Naive thymus-derived CD4-positive, alpha-beta T cell (primary cell): ENCODE measurements around the gene DAAM1. TPM values are rescaled to one million over a fixed set of nuclear protein-coding genes. Genes with fewer than 3 reads are reported as not detected.

ENCODE experiments used
- ATAC-seq: fragments of 150-1000 bp; cut with Tn5 transposase; 2 replicates; pipeline ENCODE4 v1.10.0; 2021; ENCODE audit warnings: mild to moderate bottlenecking, moderate library complexity
- CTCF ChIA-PET: fragments of 350-600 bp; sonication (Branson Sonifier 250); formaldehyde crosslinking; loops from one replicate; lab custom pipeline; 2021; ENCODE audit warnings: antibody characterized with exemption; lab: Charles Lee
- POLR2A ChIA-PET: fragments of 350-600 bp; sonication (Branson Sonifier 250); formaldehyde crosslinking; loops from one replicate; lab custom pipeline; 2021; ENCODE audit warnings: antibody characterized with exemption, inconsistent platforms; lab: Charles Lee
- DNase-seq, 9 donors: peaks; one replicate each; pipeline versions ENCODE4 v3.0.0 to v3.0.0-alpha.2; 2020 to 2022; ENCODE audit warnings: mixed read lengths in 1 of 9
- H3K27ac ChIP-seq: one replicate; pipeline ENCODE4 v1.7.0; 2013; ENCODE audit warnings: mild to moderate bottlenecking, low read depth, low read length, moderate library complexity
- H3K27me3 ChIP-seq, 2 donors: one replicate each; pipeline ENCODE4 v1.7.0; 2013; ENCODE audit warnings: low read length in 2 of 2, mild to moderate bottlenecking in 2 of 2, moderate library complexity in 2 of 2; ENCODE audit not compliant: control insufficient read depth in 2 of 2, insufficient read depth in 2 of 2
- H3K36me3 ChIP-seq, 3 experiments: 1 replicate in 2 of 3; 2 replicates in 1 of 3; pipeline ENCODE4 v1.7.0; 2013; ENCODE audit warnings: low read length in 3 of 3, mild to moderate bottlenecking in 3 of 3, moderate library complexity in 1 of 3; ENCODE audit not compliant: insufficient read depth in 3 of 3, control insufficient read depth in 2 of 3
- H3K4me1 ChIP-seq, 2 donors: one replicate each; pipeline ENCODE4 v1.7.0; 2013; ENCODE audit warnings: low read length in 2 of 2, mild to moderate bottlenecking in 2 of 2, moderate library complexity in 1 of 2; ENCODE audit not compliant: control insufficient read depth in 2 of 2, insufficient read depth in 2 of 2
- H3K4me3 ChIP-seq: 2 replicates; pipeline ENCODE4 v1.7.0; 2013; ENCODE audit warnings: mild to moderate bottlenecking, low read length
- H3K9me3 ChIP-seq, 3 experiments: 1 replicate in 2 of 3; 2 replicates in 1 of 3; pipeline ENCODE4 v1.7.0; 2013; ENCODE audit warnings: low read length in 3 of 3; ENCODE audit not compliant: control insufficient read depth in 2 of 3
- H3K27ac Mint-ChIP-seq, 9 donors: one replicate each; pipeline ENCODE4 v1.8.0; 2020 to 2022; ENCODE audit warnings: mixed read lengths in 9 of 9, mild to moderate bottlenecking in 8 of 9, moderate library complexity in 5 of 9, inconsistent platforms in 2 of 9
- H3K27me3 Mint-ChIP-seq, 5 donors: one replicate each; pipeline ENCODE4 v1.8.0; 2021 to 2022; ENCODE audit warnings: mixed read lengths in 5 of 5, mild to moderate bottlenecking in 1 of 5
- H3K36me3 Mint-ChIP-seq, 5 donors: one replicate each; pipeline ENCODE4 v1.8.0; 2020 to 2022; ENCODE audit warnings: mixed read lengths in 5 of 5, mild to moderate bottlenecking in 3 of 5, inconsistent platforms in 1 of 5
- H3K4me1 Mint-ChIP-seq, 7 donors: one replicate each; pipeline ENCODE4 v1.8.0; 2020 to 2022; ENCODE audit warnings: mixed read lengths in 7 of 7, mild to moderate bottlenecking in 3 of 7, inconsistent platforms in 1 of 7
- H3K4me3 Mint-ChIP-seq, 10 donors: one replicate each; pipeline ENCODE4 v1.8.0; 2020 to 2022; ENCODE audit warnings: mild to moderate bottlenecking in 10 of 10, mixed read lengths in 10 of 10, moderate library complexity in 6 of 10, inconsistent platforms in 2 of 10
- H3K9me3 Mint-ChIP-seq, 11 donors: one replicate each; pipeline ENCODE4 v1.8.0; 2020 to 2022; ENCODE audit warnings: mixed read lengths in 11 of 11, mild to moderate bottlenecking in 4 of 11, inconsistent platforms in 1 of 11, moderate library complexity in 1 of 11
- intact Hi-C, 2 donors: fragments of 100-400 bp; cut with micrococcal nuclease; formaldehyde crosslinking; loops; one replicate each; pipeline ENCODE4 v1.15.1; 2023
- polyA plus RNA-seq, 2 donors: library from polyadenylated mRNA; unstranded; fragments of 300-500 nt; fragmentation: Illumina TruSeq; gene quantifications; one replicate each; pipeline ENCODE4 v1.2.3, GENCODE V29; 2021
- total RNA-seq, 6 experiments: library from RNA in 5 of 6; stranded (reverse) in 5 of 6; gene quantifications; 1 replicate in 5 of 6; 2 replicates in 1 of 6; pipeline ENCODE4 v1.2.3 and lab custom pipeline; 2021 to 2026

Gene DAAM1
- total and polyA plus RNA-seq, 7 experiments from 2014 or later = 5.5 to 21.0 (median 10.8) TPM

- Mint-ChIP-seq H3K27me3 (no peaks in the 10 kb centered on the region), H3K4me1 (peaks cover 0 to 6% (median 0%) of the 10 kb centered on the region in 7 donors), H3K36me3 (peaks cover 16 to 64% (median 47%) of the 10 kb centered on the region in 5 donors), H3K27ac (no peak overlapping the region), H3K9me3 (peaks cover 0 to 29% (median 14%) of the 10 kb centered on the region in 11 donors), H3K4me3 (no peak overlapping the region)
- no peak for ATAC-seq
- no peak for DNase-seq
- H3K4me3 ChIP-seq = no peak overlapping the region
- no peaks in the 10 kb centered on the region for H3K4me1 ChIP-seq
- no peaks in the 10 kb centered on the region for H3K36me3 ChIP-seq
- H3K9me3 ChIP-seq = no peaks in the 10 kb centered on the region
- H3K27ac ChIP-seq = no peak overlapping the region
- POLR2A ChIA-PET = no interaction called here
- intact Hi-C loops = no loop called here
- no peaks in the 10 kb centered on the region for H3K27me3 ChIP-seq
- CTCF ChIA-PET = no interaction called here
These were observed 92.5 kb downstream of the DAAM1 start for GRCh38 chr14:59280961-59281360.

- Mint-ChIP-seq H3K36me3 (peaks cover 16 to 61% (median 47%) of the 10 kb centered on the region in 5 donors), H3K4me3 (no peak overlapping the region), H3K27me3 (no peaks in the 10 kb centered on the region), H3K4me1 (peaks cover 0 to 4% (median 0%) of the 10 kb centered on the region in 7 donors), H3K9me3 (peaks cover 0 to 36% (median 14%) of the 10 kb centered on the region in 11 donors), H3K27ac (no peak overlapping the region)
- Histone ChIP-seq H3K27ac (no peak overlapping the region), H3K9me3 (no peaks in the 10 kb centered on the region), H3K36me3 (no peaks in the 10 kb centered on the region), H3K4me3 (no peak overlapping the region), H3K4me1 (no peaks in the 10 kb centered on the region), H3K27me3 (no peaks in the 10 kb centered on the region)
- CTCF ChIA-PET = no interaction called here
- POLR2A ChIA-PET = no interaction called here
- intact Hi-C loops = no loop called here
- ATAC-seq (no peak), DNase-seq (no peak)
These were observed 93.3 kb downstream of the DAAM1 start for GRCh38 chr14:59281609-59282377.

GRCh38 chr14:59282378-59282765 is 93.9 kb downstream of the DAAM1 start:
- H3K36me3 ChIP-seq = no peaks in the 10 kb centered on the region
- H3K4me3 ChIP-seq = no peak overlapping the region
- H3K27me3 ChIP-seq = no peaks in the 10 kb centered on the region
- no peak overlapping the region for H3K4me3 Mint-ChIP-seq
- H3K4me1 Mint-ChIP-seq = peaks cover 0 to 9% (median 0%) of the 10 kb centered on the region in 7 donors
- ATAC-seq (no peak), DNase-seq (no peak)
- peaks cover 0 to 36% (median 14%) of the 10 kb centered on the region in 11 donors for H3K9me3 Mint-ChIP-seq
- no peaks in the 10 kb centered on the region for H3K27me3 Mint-ChIP-seq
- intact Hi-C loops = no loop called here
- POLR2A ChIA-PET = no interaction called here
- no peaks in the 10 kb centered on the region for H3K4me1 ChIP-seq
- H3K36me3 Mint-ChIP-seq = peaks cover 16 to 61% (median 47%) of the 10 kb centered on the region in 5 donors
- no peak overlapping the region for H3K27ac ChIP-seq
- H3K9me3 ChIP-seq = no peaks in the 10 kb centered on the region
- CTCF ChIA-PET = no interaction called here
- H3K27ac Mint-ChIP-seq = no peak overlapping the region

- no peak for DNase-seq
- peaks cover 0 to 19% (median 0%) of the 10 kb centered on the region in 7 donors for H3K4me1 Mint-ChIP-seq
- no peaks in the 10 kb centered on the region for H3K27me3 ChIP-seq
- ATAC-seq = no peak
- H3K4me3 ChIP-seq = no peak overlapping the region
- no peaks in the 10 kb centered on the region for H3K9me3 ChIP-seq
- ChIA-PET CTCF (no interaction called here), POLR2A (no interaction called here)
- peaks cover 17 to 60% (median 49%) of the 10 kb centered on the region in 5 donors for H3K36me3 Mint-ChIP-seq
- H3K27ac ChIP-seq = no peak overlapping the region
- no peaks in the 10 kb centered on the region for H3K4me1 ChIP-seq
- no peaks in the 10 kb centered on the region for H3K27me3 Mint-ChIP-seq
- intact Hi-C loops = no loop called here
- H3K27ac Mint-ChIP-seq = no peak overlapping the region
- H3K4me3 Mint-ChIP-seq = peak overlapping the region in 1 of 10 donors; percentile 14
- peaks cover 0 to 36% (median 14%) of the 10 kb centered on the region in 11 donors for H3K9me3 Mint-ChIP-seq
- no peaks in the 10 kb centered on the region for H3K36me3 ChIP-seq
These were observed 94.9 kb downstream of the DAAM1 start for GRCh38 chr14:59283361-59283760.

- no peak overlapping the region for H3K27ac Mint-ChIP-seq
- Histone ChIP-seq H3K36me3 (no peaks in the 10 kb centered on the region), H3K27ac (no peak overlapping the region)
These were observed 95.6 kb downstream of the DAAM1 start for GRCh38 chr14:59284059-59284458.

GRCh38 chr14:59292028-59292427 is 103.6 kb downstream of the DAAM1 start:
- ChIA-PET POLR2A (no interaction called here), CTCF (no interaction called here)
- Mint-ChIP-seq H3K9me3 (peaks cover 0 to 7% (median 0%) of the 10 kb centered on the region in 11 donors), H3K36me3 (peaks cover 24 to 50% (median 32%) of the 10 kb centered on the region in 5 donors), H3K4me1 (peaks cover 0 to 27% (median 7%) of the 10 kb centered on the region in 7 donors), H3K27me3 (no peaks in the 10 kb centered on the region), H3K27ac (no peak overlapping the region), H3K4me3 (no peak overlapping the region)
- H3K27ac ChIP-seq = no peak overlapping the region
- H3K4me3 ChIP-seq = no peak overlapping the region
- no peaks in the 10 kb centered on the region for H3K27me3 ChIP-seq
- ATAC-seq (no peak), DNase-seq (no peak)
- intact Hi-C loops = no loop called here
- H3K36me3 ChIP-seq = peaks cover 0 to 4% (median 0%) of the 10 kb centered on the region in 3 experiments
- no peaks in the 10 kb centered on the region for H3K4me1 ChIP-seq
- H3K9me3 ChIP-seq = no peaks in the 10 kb centered on the region

More at GRCh38 chr14:59284059-59284458, 95.6 kb downstream of the DAAM1 start:
- ChIA-PET CTCF (no interaction called here), POLR2A (no interaction called here)
- Histone ChIP-seq H3K9me3 (no peaks in the 10 kb centered on the region), H3K4me1 (no peaks in the 10 kb centered on the region), H3K4me3 (no peak overlapping the region), H3K27me3 (no peaks in the 10 kb centered on the region)
- no peak for DNase-seq
- Mint-ChIP-seq H3K4me1 (peaks cover 0 to 22% (median 0%) of the 10 kb centered on the region in 7 donors), H3K36me3 (peaks cover 19 to 58% (median 54%) of the 10 kb centered on the region in 5 donors), H3K27me3 (no peaks in the 10 kb centered on the region), H3K9me3 (peaks cover 0 to 36% (median 14%) of the 10 kb centered on the region in 11 donors), H3K4me3 (no peak overlapping the region)
- intact Hi-C loops = no loop called here
- ATAC-seq = no peak
